ENCODE measurements around the gene BBX. TPM values are rescaled to one million over a fixed set of nuclear protein-coding genes. Genes with fewer than 3 reads are reported as not detected.

BBX gene
- total RNA-seq, 5 donors from 2014 or later (not counting 1 experiment from before 2014, with no cell fraction given): 67.7 to 89.8 (median 82.0) TPM

DNA sequence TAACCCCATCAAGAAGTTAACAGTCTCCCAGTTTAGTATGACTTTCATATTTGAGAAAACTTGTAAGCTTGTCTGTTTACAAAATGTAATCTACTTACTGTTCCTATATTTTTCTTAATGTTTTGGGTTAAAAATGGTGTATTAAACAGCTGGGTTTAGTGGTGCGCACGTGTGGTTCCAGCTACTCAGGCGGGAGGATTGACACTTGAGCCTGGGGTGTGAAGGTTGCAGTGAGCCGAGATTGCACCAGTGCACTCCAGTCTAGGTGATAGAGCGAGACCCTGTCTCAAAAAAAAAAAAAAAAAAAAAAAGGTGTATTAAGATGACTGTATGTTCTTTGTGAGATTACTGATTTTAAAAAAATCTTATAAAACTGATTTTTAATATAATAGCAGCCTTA is 69.3 kb downstream of the BBX start:
- Histone ChIP-seq H3K4me1 (ENCODE audit: control insufficient read depth in 1 of 2, extremely low read depth in 1 of 2, insufficient read depth in 2 of 2, low read length in 2 of 2) (peaks cover 0 to 3% of the 10 kb centered on the region in 2 experiments), H3K9me3 (no peaks in the 10 kb centered on the region), H3K27me3 (replicated peaks in 1 of 2; ENCODE audit: control insufficient read depth in 2 of 2, extremely low read depth in 1 of 2, insufficient read depth in 2 of 2, low read length in 1 of 2) (no peaks in the 10 kb centered on the region), H3K27ac (ENCODE audit: low read length) (no peak overlapping the region), H3K36me3 (ENCODE audit: control insufficient read depth in 2 of 2, extremely low read depth in 1 of 2, insufficient read depth in 1 of 2, low read length in 1 of 2) (no peaks in the 10 kb centered on the region), H3K4me3 (ENCODE audit: control insufficient read depth in 1 of 2, extremely low read depth in 1 of 2, low read length in 1 of 2) (no peak overlapping the region)
- ChIA-PET POLR2A (no interaction called here), CTCF (interaction anchor here (0.6 to 1.1 kb wide), 3 partner anchors 8 to 1323 kb away, joined by 3 to 4 read pairs (median 4); no protein-coding TSS in a partner anchor)
- Mint-ChIP-seq H3K4me3 (no peak overlapping the region), H3K27me3 (no peaks in the 10 kb centered on the region), H3K4me1 (peaks cover 44 to 59% (median 56%) of the 10 kb centered on the region in 3 donors), H3K36me3 (peaks cover 11% of the 10 kb centered on the region), H3K27ac (no peak overlapping the region), H3K9me3 (no peaks in the 10 kb centered on the region)
- 100% methylated on average over 4 of the region's 5 CpGs for WGBS (ENCODE audit: insufficient coverage)
- no peak for DNase-seq
- no peak for ATAC-seq (replicated peaks in 1 of 4)

- H3K9me3 ChIP-seq: no peaks in the 10 kb centered on the region
- H3K36me3 Mint-ChIP-seq: no peaks in the 10 kb centered on the region
- H3K9me3 Mint-ChIP-seq: no peaks in the 10 kb centered on the region
- ChIA-PET POLR2A (interaction anchor here in 1 of 2 donors (0.5 kb wide), 1 partner anchor 1671 kb away, joined by 4 read pairs; no protein-coding TSS in a partner anchor), CTCF (interaction anchor here in 1 of 2 donors (1.6 kb wide), 1 partner anchor 20 kb away, joined by 3 read pairs; no protein-coding TSS in a partner anchor)
- H3K36me3 ChIP-seq (ENCODE audit: control insufficient read depth in 2 of 2, extremely low read depth in 1 of 2, insufficient read depth in 1 of 2, low read length in 1 of 2): no peaks in the 10 kb centered on the region
- no peak overlapping the region for H3K4me3 ChIP-seq (ENCODE audit: control insufficient read depth in 1 of 2, extremely low read depth in 1 of 2, low read length in 1 of 2)
- peaks cover 53 to 65% (median 60%) of the 10 kb centered on the region in 3 donors for H3K4me1 Mint-ChIP-seq
- 97% methylated on average over 2 of the region's 3 CpGs for WGBS (ENCODE audit: insufficient coverage)
- no peak for ATAC-seq (replicated peaks in 1 of 4)
- no peak for DNase-seq
- H3K27me3 ChIP-seq (replicated peaks in 1 of 2; ENCODE audit: control insufficient read depth in 2 of 2, extremely low read depth in 1 of 2, insufficient read depth in 2 of 2, low read length in 1 of 2): no peaks in the 10 kb centered on the region
- no peak overlapping the region for H3K4me3 Mint-ChIP-seq
- no peaks in the 10 kb centered on the region for H3K27me3 Mint-ChIP-seq
- peaks cover 10 to 11% of the 10 kb centered on the region in 2 experiments for H3K4me1 ChIP-seq (ENCODE audit: control insufficient read depth in 1 of 2, extremely low read depth in 1 of 2, insufficient read depth in 2 of 2, low read length in 2 of 2)
- H3K27ac Mint-ChIP-seq: peak overlapping the region in 1 of 2 donors; percentile 25
- H3K27ac ChIP-seq (ENCODE audit: low read length): no peak overlapping the region
These were observed 72.1 kb downstream of the BBX start for GRCh38 chr3:107594870-107595269.

GRCh38 chr3:107596639-107597038 is 73.9 kb downstream of the BBX start:
- H3K27ac Mint-ChIP-seq: peak overlapping the region; percentile 1 to 29
- Histone ChIP-seq H3K27me3 (replicated peaks in 1 of 2; ENCODE audit: control insufficient read depth in 2 of 2, extremely low read depth in 1 of 2, insufficient read depth in 2 of 2, low read length in 1 of 2) (no peaks in the 10 kb centered on the region), H3K27ac (ENCODE audit: low read length) (no peak overlapping the region), H3K36me3 (ENCODE audit: control insufficient read depth in 2 of 2, extremely low read depth in 1 of 2, insufficient read depth in 1 of 2, low read length in 1 of 2) (no peaks in the 10 kb centered on the region), H3K4me3 (ENCODE audit: control insufficient read depth in 1 of 2, extremely low read depth in 1 of 2, low read length in 1 of 2) (no peak overlapping the region), H3K4me1 (ENCODE audit: control insufficient read depth in 1 of 2, extremely low read depth in 1 of 2, insufficient read depth in 2 of 2, low read length in 2 of 2) (peaks cover 17 to 20% of the 10 kb centered on the region in 2 experiments), H3K9me3 (no peaks in the 10 kb centered on the region)
- ChIA-PET CTCF (no interaction called here), POLR2A (no interaction called here)
- no peak overlapping the region for H3K4me3 Mint-ChIP-seq
- peaks cover 8% of the 10 kb centered on the region for H3K36me3 Mint-ChIP-seq
- H3K27me3 Mint-ChIP-seq: no peaks in the 10 kb centered on the region
- ATAC-seq (replicated peaks in 1 of 4): no peak
- no peaks in the 10 kb centered on the region for H3K9me3 Mint-ChIP-seq
- no CpG with 5 or more reads among the region's 3 CpGs for WGBS (ENCODE audit: insufficient coverage)
- DNase-seq: no peak
- peaks cover 54 to 74% (median 72%) of the 10 kb centered on the region in 3 donors for H3K4me1 Mint-ChIP-seq

GRCh38 chr3:107598926-107599771 is 76.4 kb downstream of the BBX start:
- H3K4me1 Mint-ChIP-seq: peaks cover 66 to 74% (median 72%) of the 10 kb centered on the region in 3 donors
- POLR2A ChIA-PET: interaction anchor here (0.6 to 1.1 kb wide), 5 partner anchors 16 to 626 kb away, joined by 3 to 4 read pairs (median 3); no protein-coding TSS in a partner anchor
- CTCF ChIA-PET: interaction anchor here (0.6 to 2.0 kb wide), 8 partner anchors 7 to 954 kb away, joined by 3 to 9 read pairs (median 3); no protein-coding TSS in a partner anchor

DNA sequence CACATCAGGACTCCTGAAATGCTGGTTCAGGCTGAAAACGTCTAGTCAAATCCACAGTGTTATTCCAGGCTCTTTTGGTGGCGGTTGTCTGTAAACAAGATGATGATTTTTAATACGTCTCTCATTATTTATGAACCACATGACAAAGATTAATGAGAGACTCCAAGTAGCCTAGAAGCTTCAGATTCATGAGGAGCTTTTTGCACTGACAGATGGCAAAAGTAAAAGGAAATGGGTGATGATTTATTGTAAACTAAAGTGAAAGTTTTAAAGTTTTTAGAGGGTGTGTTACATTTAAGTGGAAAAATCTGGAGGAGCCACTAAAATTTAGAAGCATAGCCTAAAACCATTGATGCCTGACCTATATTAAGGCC is 77.0 kb downstream of the BBX start:
- Mint-ChIP-seq H3K27me3 (no peaks in the 10 kb centered on the region), H3K36me3 (peaks cover 11% of the 10 kb centered on the region), H3K4me3 (peak overlapping the region; percentile 76 to 80 (median 77)), H3K9me3 (no peaks in the 10 kb centered on the region), H3K27ac (peak overlapping the region; percentile 83 to 97), H3K4me1 (peaks cover 71 to 76% (median 73%) of the 10 kb centered on the region in 3 donors)
- Histone ChIP-seq H3K4me3 (ENCODE audit: control insufficient read depth in 1 of 2, extremely low read depth in 1 of 2, low read length in 1 of 2) (peak overlapping the region; percentile 42 to 68), H3K36me3 (ENCODE audit: control insufficient read depth in 2 of 2, extremely low read depth in 1 of 2, insufficient read depth in 1 of 2, low read length in 1 of 2) (no peaks in the 10 kb centered on the region), H3K9me3 (no peaks in the 10 kb centered on the region), H3K27ac (ENCODE audit: low read length) (peak overlapping the region; percentile 80), H3K27me3 (replicated peaks in 1 of 2; ENCODE audit: control insufficient read depth in 2 of 2, extremely low read depth in 1 of 2, insufficient read depth in 2 of 2, low read length in 1 of 2) (no peaks in the 10 kb centered on the region), H3K4me1 (ENCODE audit: control insufficient read depth in 1 of 2, extremely low read depth in 1 of 2, insufficient read depth in 2 of 2, low read length in 2 of 2) (peaks cover 17 to 20% of the 10 kb centered on the region in 2 experiments)
- CTCF ChIA-PET: interaction anchor here (0.6 to 2.1 kb wide), 6 partner anchors 8 to 953 kb away, joined by 3 to 8 read pairs (median 4); no protein-coding TSS in a partner anchor
- no peak for DNase-seq
- ATAC-seq (replicated peaks in 1 of 4): peak in 1 of 4 experiments; percentile 6
- no CpG with 5 or more reads among the region's 3 CpGs for WGBS (ENCODE audit: insufficient coverage)
- POLR2A ChIA-PET: interaction anchor here (0.6 to 1.1 kb wide), 8 partner anchors 63 to 625 kb away, joined by 3 to 4 read pairs (median 3); no protein-coding TSS in a partner anchor

More at GRCh38 chr3:107598926-107599771, 76.4 kb downstream of the BBX start:
- Histone ChIP-seq H3K9me3 (no peaks in the 10 kb centered on the region), H3K36me3 (ENCODE audit: control insufficient read depth in 2 of 2, extremely low read depth in 1 of 2, insufficient read depth in 1 of 2, low read length in 1 of 2) (no peaks in the 10 kb centered on the region), H3K4me1 (ENCODE audit: control insufficient read depth in 1 of 2, extremely low read depth in 1 of 2, insufficient read depth in 2 of 2, low read length in 2 of 2) (peaks cover 17 to 20% of the 10 kb centered on the region in 2 experiments), H3K27me3 (replicated peaks in 1 of 2; ENCODE audit: control insufficient read depth in 2 of 2, extremely low read depth in 1 of 2, insufficient read depth in 2 of 2, low read length in 1 of 2) (no peaks in the 10 kb centered on the region), H3K27ac (ENCODE audit: low read length) (peak overlapping the region; percentile 80), H3K4me3 (ENCODE audit: control insufficient read depth in 1 of 2, extremely low read depth in 1 of 2, low read length in 1 of 2) (peak overlapping the region; percentile 42 to 68)
- ATAC-seq (replicated peaks in 1 of 4) (peak; percentile 91 to 95 (median 93)), DNase-seq (peak in 32 of 35 experiments; percentile 10 to 64 (median 41))
- Mint-ChIP-seq H3K9me3 (no peaks in the 10 kb centered on the region), H3K27ac (peak overlapping the region; percentile 83 to 97), H3K36me3 (peaks cover 10% of the 10 kb centered on the region), H3K4me3 (peak overlapping the region; percentile 76 to 80 (median 77)), H3K27me3 (no peaks in the 10 kb centered on the region)
- 2% methylated on average over 7 of the region's 12 CpGs for WGBS (ENCODE audit: insufficient coverage)

DNA sequence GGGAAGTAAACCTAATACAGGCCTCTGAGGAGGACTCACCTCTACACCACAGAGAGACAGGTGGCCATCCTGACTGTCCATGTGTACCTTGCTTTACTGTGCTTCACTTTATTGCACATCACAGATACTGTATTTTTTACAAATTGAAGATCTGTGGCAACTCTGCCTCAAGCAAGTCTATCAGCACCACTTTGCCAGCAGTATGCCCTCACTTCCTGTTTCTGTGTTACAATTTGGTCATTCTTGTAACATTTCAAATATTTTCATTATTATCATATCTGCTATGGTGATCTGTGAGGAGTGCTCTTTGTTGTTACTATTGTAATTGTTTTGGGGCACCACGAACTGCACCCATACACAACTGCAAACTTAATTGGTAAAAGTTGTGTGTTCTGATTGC is 78.0 kb downstream of the BBX start:
- H3K36me3 ChIP-seq (ENCODE audit: control insufficient read depth in 2 of 2, extremely low read depth in 1 of 2, insufficient read depth in 1 of 2, low read length in 1 of 2): no peaks in the 10 kb centered on the region

More for the DNA sequence above, 78.0 kb downstream of the BBX start:
- Mint-ChIP-seq H3K27ac (peak overlapping the region; percentile 71 to 97), H3K36me3 (peaks cover 15% of the 10 kb centered on the region), H3K9me3 (no peaks in the 10 kb centered on the region), H3K4me1 (peaks cover 65 to 73% (median 66%) of the 10 kb centered on the region in 3 donors), H3K4me3 (peak overlapping the region in 1 of 3 donors; percentile 52), H3K27me3 (no peaks in the 10 kb centered on the region)
- WGBS (ENCODE audit: insufficient coverage): no CpG with 5 or more reads among the region's 1 CpG
- Histone ChIP-seq H3K27ac (ENCODE audit: low read length) (no peak overlapping the region), H3K9me3 (no peaks in the 10 kb centered on the region), H3K4me1 (ENCODE audit: control insufficient read depth in 1 of 2, extremely low read depth in 1 of 2, insufficient read depth in 2 of 2, low read length in 2 of 2) (peaks cover 17 to 20% of the 10 kb centered on the region in 2 experiments), H3K27me3 (replicated peaks in 1 of 2; ENCODE audit: control insufficient read depth in 2 of 2, extremely low read depth in 1 of 2, insufficient read depth in 2 of 2, low read length in 1 of 2) (no peaks in the 10 kb centered on the region), H3K4me3 (ENCODE audit: control insufficient read depth in 1 of 2, extremely low read depth in 1 of 2, low read length in 1 of 2) (no peak overlapping the region)
- POLR2A ChIA-PET: interaction anchor here (1.0 kb wide), 2 partner anchors 84 to 140 kb away, joined by 3 read pairs; no protein-coding TSS in a partner anchor
- CTCF ChIA-PET: interaction anchor here (0.6 to 2.1 kb wide), 4 partner anchors 9 to 141 kb away, joined by 3 to 8 read pairs (median 4); no protein-coding TSS in a partner anchor
- DNase-seq (no peak), ATAC-seq (replicated peaks in 1 of 4) (no peak)

All from T-cell (primary cell).